Stimulated activated CD4-positive, alpha-beta T cell treated with anti-CD3 and anti-CD28 coated beads, Interleukin-1b, Interleukin-23, amount 100 ng/mL, for 48 hours (primary cell): ENCODE measurements around the gene SAFB2.

Experiments used
- DNase-seq: peaks from one replicate; pipeline ENCODE4 v3.0.0-alpha.2; 2020

The SAFB2 gene

GRCh38 chr19:5622465-5623396 lies at the start of gene SAFB2, which contains the start of gene SAFB:
TSS of gene SAFB2 (minus strand) at chr19:5622776. CDS start at chr19:5622715, 61 bp downstream.
TSS of gene SAFB (plus strand) at chr19:5623083. CDS start at chr19:5623206, 123 bp downstream.
- peak; percentile 100 for DNase-seq

GRCh38 chr19:5671600-5671999 lies 49.0 kb upstream of the SAFB2 start:
- DNase-seq: no peak

GRCh38 chr19:5669212-5669611 lies 46.6 kb upstream of the SAFB2 start:
- no peak for DNase-seq

GRCh38 chr19:5667751-5668271 lies 45.2 kb upstream of the SAFB2 start:
- DNase-seq: no peak

GRCh38 chr19:5666921-5667610 lies 44.5 kb upstream of the SAFB2 start:
- no peak for DNase-seq

GRCh38 chr19:5665781-5666513 lies 43.4 kb upstream of the SAFB2 start:
- no peak for DNase-seq

GRCh38 chr19:5664515-5664914 lies 41.9 kb upstream of the SAFB2 start:
- DNase-seq: no peak

GRCh38 chr19:5663904-5664303 lies 41.3 kb upstream of the SAFB2 start:
- no peak for DNase-seq

GRCh38 chr19:5661483-5661882 lies 38.9 kb upstream of the SAFB2 start:
- no peak for DNase-seq

- no peak for DNase-seq
Measured at GRCh38 chr19:5655412-5655811, 32.8 kb upstream of the SAFB2 start.

GRCh38 chr19:5654931-5655330 lies 32.4 kb upstream of the SAFB2 start:
- no peak for DNase-seq

GRCh38 chr19:5652261-5652660 lies 29.7 kb upstream of the SAFB2 start:
- no peak for DNase-seq

- DNase-seq: no peak
Measured at GRCh38 chr19:5651361-5651760, 28.8 kb upstream of the SAFB2 start.

GRCh38 chr19:5648464-5648863 lies 25.9 kb upstream of the SAFB2 start:
- no peak for DNase-seq

GRCh38 chr19:5646703-5647102 lies 24.1 kb upstream of the SAFB2 start:
- no peak for DNase-seq

- DNase-seq: no peak
Measured at GRCh38 chr19:5645409-5645808, 22.8 kb upstream of the SAFB2 start.

GRCh38 chr19:5644037-5644436 lies 21.5 kb upstream of the SAFB2 start:
- DNase-seq: no peak

- no peak for DNase-seq
Measured at GRCh38 chr19:5643060-5643459, 20.5 kb upstream of the SAFB2 start.

GRCh38 chr19:5642204-5642603 lies 19.6 kb upstream of the SAFB2 start:
- DNase-seq: no peak

GRCh38 chr19:5641171-5641570 lies 18.6 kb upstream of the SAFB2 start:
- no peak for DNase-seq

- no peak for DNase-seq
Measured at GRCh38 chr19:5637971-5638370, 15.4 kb upstream of the SAFB2 start.

- DNase-seq: no peak
Measured at GRCh38 chr19:5635427-5635826, 12.9 kb upstream of the SAFB2 start.

- no peak for DNase-seq
Measured at GRCh38 chr19:5632657-5633056, 10.1 kb upstream of the SAFB2 start.
